NCI-H526 (cell line): Measurements from ENCODE around the gene MUSK.
"Not testable (repeated sequence)": the region's sequence is repeated elsewhere in the genome, so short reads cannot be mapped to it uniquely, and the experiment has no call there.

Experiments used
- DNase-seq, 2 experiments: peaks; one replicate each; lab custom pipeline; 2025; lab: John Stamatoyannopoulos, UW

Gene MUSK

GRCh38 chr9:110695846-110696245 is 27.3 kb downstream of the MUSK start:
- not testable (repeated sequence) for DNase-seq

GRCh38 chr9:110700953-110701352 is 32.4 kb downstream of the MUSK start:
- DNase-seq = no peak

GRCh38 chr9:110703669-110704068 is 35.1 kb downstream of the MUSK start:
- DNase-seq = no peak

GRCh38 chr9:110707419-110707818 is 38.8 kb downstream of the MUSK start:
- DNase-seq = no peak

- no peak for DNase-seq
Measured at GRCh38 chr9:110710420-110710819, 41.8 kb downstream of the MUSK start.

GRCh38 chr9:110712955-110713354 is 44.4 kb downstream of the MUSK start:
- no peak for DNase-seq

GRCh38 chr9:110714314-110714713 is 45.7 kb downstream of the MUSK start:
- peak; percentile 1 for DNase-seq

- no peak for DNase-seq
Measured at GRCh38 chr9:110728058-110728457, 59.5 kb downstream of the MUSK start.

- DNase-seq = no peak
Measured at GRCh38 chr9:110729641-110730040, 61.0 kb downstream of the MUSK start.

- DNase-seq = no peak
Measured at GRCh38 chr9:110731437-110732028, 62.9 kb downstream of the MUSK start.

- DNase-seq = no peak
Measured at GRCh38 chr9:110738982-110739381, 70.4 kb downstream of the MUSK start.

- DNase-seq = no peak
Measured at GRCh38 chr9:110742741-110743371, 74.3 kb downstream of the MUSK start.

- no peak for DNase-seq
Measured at GRCh38 chr9:110744715-110745384, 76.3 kb downstream of the MUSK start.

GRCh38 chr9:110745676-110746075 is 77.1 kb downstream of the MUSK start:
- no peak for DNase-seq

- DNase-seq = peak; percentile 17 to 18
Measured at GRCh38 chr9:110746211-110746930, 77.8 kb downstream of the MUSK start.

- no peak for DNase-seq
Measured at GRCh38 chr9:110748251-110748893, 79.8 kb downstream of the MUSK start.

- no peak for DNase-seq
Measured at GRCh38 chr9:110750272-110750671, 81.7 kb downstream of the MUSK start.

GRCh38 chr9:110751971-110752370 is 83.4 kb downstream of the MUSK start:
- DNase-seq = no peak

- DNase-seq = no peak
Measured at GRCh38 chr9:110752766-110753165, 84.2 kb downstream of the MUSK start.

GRCh38 chr9:110753731-110754231 is 85.2 kb downstream of the MUSK start:
- no peak for DNase-seq

- no peak for DNase-seq
Measured at GRCh38 chr9:110755179-110755578, 86.6 kb downstream of the MUSK start.

- DNase-seq = no peak
Measured at GRCh38 chr9:110758201-110758600, 89.6 kb downstream of the MUSK start.
